CD4-positive, CD25-positive, alpha-beta regulatory T cell (primary cell): Measurements from ENCODE around the gene BCAS2. TPM values are rescaled to one million over a fixed set of nuclear protein-coding genes. Genes with fewer than 3 reads are reported as not detected.

ENCODE experiments used
- ATAC-seq, 2 donors: fragments of 150-1000 bp; cut with Tn5 transposase; one replicate each; pipeline ENCODE4 v1.10.0; 2021; ENCODE audit warnings: low read depth in 2 of 2, moderate number of reproducible peaks in 2 of 2, moderate library complexity in 1 of 2
- DNase-seq, 3 donors: peaks; one replicate each; pipeline versions ENCODE4 v3.0.0 to v3.0.0-alpha.2; 2012 to 2022; ENCODE audit warnings: mixed read lengths in 1 of 3
- H3K27ac ChIP-seq: one replicate; pipeline ENCODE4 v1.7.0; 2013; ENCODE audit warnings: mild to moderate bottlenecking, low read length; ENCODE audit not compliant: insufficient read depth, poor library complexity, severe bottlenecking
- H3K27me3 ChIP-seq: one replicate; pipeline ENCODE4 v1.7.0; 2013; ENCODE audit warnings: low read length; ENCODE audit not compliant: control insufficient read depth, insufficient read depth
- H3K36me3 ChIP-seq: one replicate; pipeline ENCODE4 v1.7.0; 2013; ENCODE audit warnings: mild to moderate bottlenecking, low read length, moderate library complexity; ENCODE audit not compliant: control insufficient read depth, insufficient read depth
- H3K4me1 ChIP-seq: 2 replicates; pipeline ENCODE4 v1.7.0; 2013; ENCODE audit warnings: mild to moderate bottlenecking, low read length; ENCODE audit not compliant: insufficient read depth, control insufficient read depth, poor library complexity, severe bottlenecking
- H3K4me3 ChIP-seq: one replicate; pipeline ENCODE4 v1.7.0; 2013; ENCODE audit warnings: low read depth, mild to moderate bottlenecking, low read length, moderate library complexity
- H3K9me3 ChIP-seq, 2 experiments: 1 replicate in 1 of 2; 2 replicates in 1 of 2; pipeline ENCODE4 v1.7.0; 2013; ENCODE audit warnings: low read length in 2 of 2, mild to moderate bottlenecking in 1 of 2, moderate library complexity in 1 of 2; ENCODE audit not compliant: control insufficient read depth in 2 of 2
- H3K27ac Mint-ChIP-seq, 3 donors: one replicate each; pipeline ENCODE4 v1.8.0; 2020 to 2022; ENCODE audit warnings: mild to moderate bottlenecking in 3 of 3, mixed read lengths in 3 of 3, moderate library complexity in 2 of 3
- H3K27me3 Mint-ChIP-seq: one replicate; pipeline ENCODE4 v1.8.0; 2022; ENCODE audit warnings: mild to moderate bottlenecking, mixed read lengths
- H3K36me3 Mint-ChIP-seq: one replicate; pipeline ENCODE4 v1.8.0; 2020; ENCODE audit warnings: mixed read lengths
- H3K4me1 Mint-ChIP-seq, 4 donors: one replicate each; pipeline ENCODE4 v1.8.0; 2020 to 2022; ENCODE audit warnings: mixed read lengths in 4 of 4, mild to moderate bottlenecking in 1 of 4
- H3K4me3 Mint-ChIP-seq, 4 donors: one replicate each; pipeline ENCODE4 v1.8.0; 2020 to 2022; ENCODE audit warnings: mild to moderate bottlenecking in 4 of 4, mixed read lengths in 4 of 4, moderate library complexity in 3 of 4
- H3K9me3 Mint-ChIP-seq, 7 donors: one replicate each; pipeline ENCODE4 v1.8.0; 2020 to 2022; ENCODE audit warnings: mixed read lengths in 7 of 7, mild to moderate bottlenecking in 3 of 7, moderate library complexity in 2 of 7
- polyA plus RNA-seq, 4 donors: library from polyadenylated mRNA; unstranded; fragments of 300-500 nt; fragmentation: Illumina TruSeq; gene quantifications; one replicate each; pipeline ENCODE4 v1.2.3, GENCODE V29; 2021
- total RNA-seq: library from RNA; stranded (reverse); gene quantifications from one replicate; pipeline ENCODE4 v1.2.3, GENCODE V29; 2022

BCAS2 gene
- total and polyA plus RNA-seq, 5 donors from 2014 or later, result 97.4 to 125 (median 114) TPM

DNA sequence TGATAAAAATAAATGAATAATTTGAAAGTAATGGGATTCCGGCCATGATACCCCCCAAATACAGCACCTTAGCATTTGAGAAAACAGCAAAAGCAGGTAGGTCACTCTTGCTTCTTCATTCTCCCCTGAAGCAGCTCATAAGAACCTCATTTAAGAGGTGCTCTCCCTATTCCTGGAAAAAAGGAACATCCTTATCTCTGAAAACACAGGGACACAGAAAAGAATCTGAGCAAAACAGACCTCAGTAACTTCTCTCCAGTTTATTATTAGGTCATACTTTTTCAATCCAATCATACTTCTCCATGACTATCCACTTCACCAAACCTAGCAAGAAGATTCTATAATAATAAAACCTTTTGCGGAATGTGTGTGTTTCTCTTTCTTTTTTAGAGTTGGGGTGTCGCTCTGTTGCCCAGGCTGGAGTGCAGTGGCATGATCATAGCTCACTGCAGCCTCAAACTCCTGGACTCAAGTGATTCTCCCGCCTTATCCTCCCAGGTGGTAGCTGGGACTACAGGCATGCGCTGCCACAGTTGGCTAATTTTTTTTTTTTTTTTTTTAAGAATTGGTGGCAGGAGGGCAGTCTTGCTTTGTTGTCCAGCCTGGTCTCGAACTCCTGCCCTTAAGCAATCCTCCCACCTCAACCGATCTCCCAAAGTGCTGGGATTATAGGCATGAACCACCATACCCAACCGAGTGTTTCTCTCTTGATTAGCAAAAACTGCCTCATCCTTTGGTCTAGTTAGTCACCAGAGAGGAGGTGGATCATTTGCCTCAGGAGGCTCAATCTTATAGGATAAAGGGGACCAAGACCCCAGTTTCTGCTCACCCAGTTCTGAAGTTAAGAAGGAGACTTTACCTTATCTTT, 59.8 kb downstream of the BCAS2 start:
- H3K4me1 Mint-ChIP-seq, result no peaks in the 10 kb centered on the region
- peaks cover 0 to 4% (median 0%) of the 10 kb centered on the region in 7 donors for H3K9me3 Mint-ChIP-seq
- DNase-seq, result no peak
- Histone ChIP-seq H3K27me3 (peaks cover 2% of the 10 kb centered on the region), H3K9me3 (no peaks in the 10 kb centered on the region), H3K36me3 (no peaks in the 10 kb centered on the region), H3K27ac (no peak overlapping the region), H3K4me1 (no peaks in the 10 kb centered on the region), H3K4me3 (no peak overlapping the region)
- no peak overlapping the region for H3K27ac Mint-ChIP-seq
- H3K4me3 Mint-ChIP-seq, result no peak overlapping the region
- ATAC-seq, result no peak
- no peaks in the 10 kb centered on the region for H3K36me3 Mint-ChIP-seq
- peaks cover 48% of the 10 kb centered on the region for H3K27me3 Mint-ChIP-seq

Other genes starting within 250 kb of the BCAS2 start
- gene TRIM33, start 70.4 kb downstream of the BCAS2 start, total RNA-seq, result 56.6 TPM
- 10 to 100 TPM; 27.7 to 34.7 (median 30.7) TPM for gene TRIM33, start 70.4 kb downstream of the BCAS2 start, polyA plus RNA-seq
- gene DENND2C, start 88.4 kb upstream of the BCAS2 start, total RNA-seq, result 2.2 TPM
- gene DENND2C, start 88.4 kb upstream of the BCAS2 start, polyA plus RNA-seq, result under 1 TPM in 3 of 4 donors, not detected in 1; 0.11 to 0.78 (median 0.25) TPM
- gene AMPD1, start 113.9 kb upstream of the BCAS2 start, total RNA-seq, result 0.69 TPM
- gene AMPD1, start 113.9 kb upstream of the BCAS2 start, polyA plus RNA-seq, result not detected
- gene NRAS, start 135.2 kb upstream of the BCAS2 start, total RNA-seq, result 33.6 TPM
- gene NRAS, start 135.2 kb upstream of the BCAS2 start, polyA plus RNA-seq, result 10 to 100 TPM; 25.4 to 35.8 (median 27.6) TPM
- 641 TPM for gene CSDE1, start 176.4 kb upstream of the BCAS2 start, total RNA-seq
- 100 to 1,000 TPM; 363 to 395 (median 367) TPM for gene CSDE1, start 176.4 kb upstream of the BCAS2 start, polyA plus RNA-seq
- gene SIKE1, start 199.1 kb upstream of the BCAS2 start, total RNA-seq, result 51.3 TPM
- 10 to 100 TPM; 28.0 to 39.3 (median 34.6) TPM for gene SIKE1, start 199.1 kb upstream of the BCAS2 start, polyA plus RNA-seq